ENCODE results near the gene TTLL10.
A peak's percentile ranks its signal among the peaks of the same experiment; 100 is the strongest.
"Not testable (repeated sequence)": the region's sequence is repeated elsewhere in the genome, so short reads cannot be mapped to it uniquely, and the experiment has no call there.

TTLL10 gene

DNA sequence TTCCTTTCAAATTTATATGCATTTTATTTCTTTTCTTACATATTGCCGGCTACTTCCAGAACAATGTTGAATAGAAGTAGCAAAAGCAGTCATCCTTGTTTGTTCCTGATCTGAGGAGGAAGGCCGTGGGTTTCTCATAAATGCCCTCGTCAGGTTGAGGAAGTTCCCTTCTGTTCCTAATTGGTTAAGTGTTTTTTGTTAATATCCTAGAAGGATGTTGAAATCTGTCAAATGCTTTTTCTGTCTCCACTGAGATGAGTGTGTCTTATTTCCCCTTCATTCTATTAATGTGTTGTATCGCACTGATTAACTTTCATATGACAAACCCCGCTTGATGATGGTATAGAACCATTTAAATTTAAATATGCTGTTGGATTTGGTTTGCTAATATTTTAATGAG, 15.4 kb downstream of the TTLL10 start:
- no peak for DNase-seq (ENCODE audit: low read depth in 2 of 2)

DNA sequence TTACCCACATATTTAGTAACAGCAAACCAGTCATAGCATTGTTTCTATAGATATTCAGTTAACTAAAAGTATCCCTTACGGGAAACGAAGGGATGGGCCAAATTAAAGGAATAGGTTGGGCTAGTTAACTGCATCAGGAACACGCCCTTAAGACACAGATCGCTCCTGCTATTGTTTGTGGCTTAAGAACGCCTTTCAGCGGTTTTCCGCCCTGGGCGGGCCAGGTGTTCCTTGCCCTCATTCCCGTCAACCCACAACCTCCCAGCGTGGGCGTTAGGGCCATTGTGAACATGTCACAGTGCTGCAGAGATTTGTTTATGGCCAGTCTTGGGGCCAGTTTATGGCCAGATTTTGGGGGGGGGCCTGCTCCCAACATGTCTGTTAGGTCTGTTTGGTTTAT, 18.1 kb downstream of the TTLL10 start:
- DNase-seq (ENCODE audit: low read depth in 2 of 2): no peak

DNA sequence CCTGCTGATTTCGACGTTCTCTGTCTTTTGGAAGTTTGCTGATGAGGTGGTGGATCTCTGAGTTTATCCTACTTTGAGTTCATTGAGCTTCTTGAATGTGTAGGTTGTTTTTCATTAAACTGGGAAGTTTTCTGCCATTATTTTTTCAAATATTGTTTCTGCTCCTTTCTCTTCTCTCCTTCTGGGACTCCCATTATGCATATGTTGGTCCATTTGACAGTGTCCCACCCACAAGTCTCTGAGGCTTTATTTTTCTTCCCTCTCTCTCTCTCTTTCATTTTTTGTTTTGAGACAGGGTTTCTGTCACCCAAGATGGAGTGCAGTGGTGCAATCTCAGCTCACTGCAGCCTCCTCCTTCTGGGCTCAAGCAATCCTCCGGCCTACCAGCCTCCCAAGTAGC, 21.0 kb downstream of the TTLL10 start:
- DNase-seq (ENCODE audit: low read depth in 2 of 2): no peak

DNA sequence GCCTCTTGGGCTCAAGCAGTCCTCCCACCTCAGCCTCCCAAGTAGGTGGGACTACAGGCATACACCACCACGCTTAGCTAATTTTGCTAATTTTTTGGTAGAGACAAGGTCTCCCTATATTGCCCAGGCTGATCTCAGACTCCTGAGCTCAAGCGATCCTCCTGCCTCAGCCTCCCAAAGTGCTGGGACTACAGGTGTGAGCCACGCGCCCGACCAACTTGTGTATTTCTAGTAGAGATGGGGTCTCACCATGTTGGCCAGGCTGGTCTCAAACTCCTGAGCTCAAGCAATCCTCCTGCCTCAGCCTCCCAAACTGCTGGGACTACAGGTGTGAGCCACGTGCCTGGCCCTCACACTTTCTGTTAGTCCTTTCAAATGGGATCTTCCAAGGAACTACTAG, 22.0 kb downstream of the TTLL10 start:
- DNase-seq (ENCODE audit: low read depth in 2 of 2): not testable (repeated sequence)

DNA sequence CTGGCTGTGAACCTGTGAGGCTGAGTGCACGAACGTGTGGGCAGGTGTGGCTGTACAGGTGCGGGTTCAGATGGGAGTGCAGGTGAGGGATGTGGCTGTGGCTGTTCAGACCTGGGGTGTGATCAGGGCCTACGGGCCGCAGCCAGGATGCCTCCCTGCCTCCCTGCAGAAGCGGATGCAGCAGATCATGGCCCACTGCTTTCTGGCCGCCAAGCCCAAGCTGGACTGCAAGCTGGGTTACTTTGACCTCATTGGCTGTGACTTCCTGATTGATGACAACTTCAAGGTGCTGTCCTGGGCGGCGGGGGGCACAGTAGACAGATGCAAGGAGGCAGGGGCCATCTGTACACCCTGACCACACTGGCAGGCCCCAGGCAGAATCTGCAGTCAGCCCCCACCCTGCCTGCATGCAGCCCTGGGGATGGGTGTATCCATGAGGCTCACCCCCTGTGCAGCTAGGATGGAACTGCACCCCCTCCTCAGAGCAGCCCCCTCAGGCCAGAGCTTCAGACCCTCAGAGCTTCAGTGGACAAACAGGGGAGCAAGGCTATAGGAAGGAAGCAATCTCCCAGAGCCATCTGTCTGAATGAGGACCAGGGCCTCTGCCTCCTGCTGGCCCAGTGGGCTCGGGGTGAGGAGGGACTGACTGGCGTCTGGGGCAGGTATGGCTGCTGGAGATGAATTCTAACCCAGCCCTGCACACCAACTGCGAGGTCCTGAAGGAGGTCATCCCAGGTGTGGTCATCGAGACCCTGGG, 22.9 kb downstream of the TTLL10 start:
- DNase-seq (ENCODE audit: low read depth in 2 of 2): no peak

DNA sequence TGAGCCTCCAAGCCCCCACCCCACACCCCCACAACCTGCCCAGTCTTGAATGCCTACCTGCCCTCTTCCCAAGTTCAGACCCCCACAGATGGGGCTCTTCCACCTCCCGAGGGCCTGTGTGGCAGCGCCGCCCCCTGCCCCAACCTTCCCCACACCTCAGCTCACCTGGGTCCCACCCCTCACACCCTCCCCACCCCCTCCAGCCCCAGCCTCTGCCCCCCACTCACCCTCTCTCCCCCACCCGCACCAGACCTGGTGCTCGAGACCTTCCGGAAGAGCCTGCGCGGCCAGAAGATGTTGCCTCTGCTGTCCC, 23.5 kb downstream of the TTLL10 start:
- DNase-seq (ENCODE audit: low read depth in 2 of 2): no peak

DNA sequence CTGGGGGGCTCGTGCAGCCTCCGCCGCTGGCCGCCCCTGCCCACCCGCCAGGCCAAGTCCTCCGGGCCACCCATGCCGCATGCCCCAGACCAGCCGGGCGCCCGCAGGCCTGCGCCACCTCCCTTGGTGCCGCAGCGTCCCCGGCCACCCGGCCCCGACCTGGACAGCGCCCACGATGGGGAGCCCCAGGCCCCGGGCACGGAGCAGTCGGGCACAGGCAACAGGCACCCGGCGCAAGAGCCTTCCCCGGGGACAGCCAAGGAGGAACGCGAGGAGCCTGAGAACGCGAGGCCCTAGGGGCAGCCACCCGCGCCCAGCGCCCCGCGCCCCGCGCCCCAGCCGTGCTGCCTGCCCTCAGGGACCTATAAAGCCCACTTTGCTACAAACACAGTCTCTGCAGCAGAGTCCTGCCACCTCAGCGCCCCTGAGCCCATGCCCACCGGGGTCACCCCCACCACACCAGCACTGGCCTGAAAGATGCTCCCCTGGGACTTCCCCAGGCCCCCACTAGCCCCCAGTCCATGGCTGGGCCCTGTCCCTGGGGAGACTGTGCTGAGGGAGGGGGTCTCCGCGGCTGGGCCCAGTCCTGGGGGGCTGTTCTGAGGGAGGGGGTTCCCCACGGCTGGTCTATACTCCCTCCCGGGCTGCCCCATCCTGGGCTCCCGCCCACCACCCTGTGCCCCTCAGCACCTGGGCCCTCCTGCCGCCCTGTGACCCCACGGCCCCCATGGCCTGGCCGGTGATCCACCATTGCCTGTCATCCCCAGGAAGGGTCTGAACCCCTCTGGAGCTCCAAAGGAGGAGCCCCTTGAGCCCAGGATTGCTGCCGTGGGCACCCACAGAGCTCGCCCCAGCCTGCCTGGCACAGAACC, 24.1 kb downstream of the TTLL10 start:
- no peak for DNase-seq (ENCODE audit: low read depth in 2 of 2)

DNA sequence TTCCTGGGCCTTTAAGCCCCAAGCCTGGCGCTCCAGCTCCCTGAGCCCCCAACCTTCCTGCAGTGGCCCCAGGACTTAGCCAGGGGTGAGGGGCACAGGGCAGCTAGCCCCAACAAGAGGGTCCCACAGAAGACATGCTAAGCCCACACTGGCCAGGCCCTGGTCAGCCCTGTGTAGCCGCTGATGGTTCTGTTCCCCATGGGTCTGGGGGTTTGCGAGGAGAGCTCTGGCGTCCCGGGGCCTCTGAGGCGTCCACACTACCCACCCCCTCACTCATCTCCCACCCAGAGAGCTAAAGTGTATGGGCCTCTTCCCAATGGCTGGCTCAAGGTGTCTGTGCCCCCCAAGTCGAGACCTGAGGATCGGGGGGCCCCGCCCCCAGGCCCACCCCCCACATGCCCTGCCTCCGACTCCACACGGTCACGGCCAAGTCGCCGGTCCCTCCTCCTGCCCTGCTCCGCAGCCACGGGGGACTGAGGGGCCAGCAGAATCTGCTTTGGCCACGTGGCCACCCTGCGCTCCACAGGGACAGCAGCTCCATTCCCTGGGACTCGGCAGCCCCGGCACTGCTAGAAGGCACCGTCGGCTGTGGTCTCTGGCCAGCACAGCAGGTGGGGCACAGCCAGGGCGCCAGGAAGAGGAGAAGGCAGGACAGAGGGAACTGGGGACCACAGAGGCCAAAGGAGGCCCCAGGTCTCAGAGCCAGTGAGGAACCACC, 24.9 kb downstream of the TTLL10 start:
- no peak for DNase-seq (ENCODE audit: low read depth in 2 of 2)

DNA sequence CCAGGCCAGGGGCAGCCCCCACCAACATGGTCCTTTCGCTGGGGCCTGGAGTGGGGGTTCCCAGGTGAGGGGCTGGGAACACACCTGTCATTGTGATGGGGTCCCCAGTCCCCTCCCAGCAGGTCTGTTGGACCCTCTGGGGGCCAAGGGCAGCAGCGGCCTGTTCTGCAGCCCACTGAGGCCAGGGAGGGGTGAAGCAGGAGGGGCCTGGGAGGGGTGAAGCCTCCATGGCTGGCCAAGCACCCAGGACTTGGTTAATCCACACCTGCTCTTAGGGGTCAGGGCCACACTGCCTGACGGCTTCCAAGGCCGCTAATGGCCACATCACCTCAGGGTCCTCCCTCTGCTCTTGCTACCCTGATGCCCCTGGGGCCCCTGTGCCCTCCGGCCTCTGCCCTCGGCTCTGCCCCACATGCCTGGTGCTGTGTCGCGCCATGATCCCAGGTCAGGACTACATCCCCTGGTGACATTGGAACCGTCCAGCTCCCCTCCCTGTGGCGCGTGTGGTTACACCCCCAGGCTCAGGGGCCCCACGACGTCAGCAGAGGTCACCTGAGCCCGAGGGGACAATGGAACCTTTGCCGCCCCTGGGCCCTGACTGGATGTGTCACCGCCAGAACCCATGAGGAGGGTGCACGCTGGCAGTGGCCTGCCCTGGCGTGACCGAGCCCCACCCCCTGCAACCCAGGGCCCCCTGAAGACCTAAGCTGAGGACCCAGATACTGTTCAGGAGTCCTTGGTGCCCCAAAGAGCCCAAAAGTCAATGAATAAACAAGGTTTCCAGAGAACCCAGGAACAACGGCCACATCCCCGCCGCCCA, 25.7 kb downstream of the TTLL10 start:
- no peak for DNase-seq (ENCODE audit: low read depth in 2 of 2)

DNA sequence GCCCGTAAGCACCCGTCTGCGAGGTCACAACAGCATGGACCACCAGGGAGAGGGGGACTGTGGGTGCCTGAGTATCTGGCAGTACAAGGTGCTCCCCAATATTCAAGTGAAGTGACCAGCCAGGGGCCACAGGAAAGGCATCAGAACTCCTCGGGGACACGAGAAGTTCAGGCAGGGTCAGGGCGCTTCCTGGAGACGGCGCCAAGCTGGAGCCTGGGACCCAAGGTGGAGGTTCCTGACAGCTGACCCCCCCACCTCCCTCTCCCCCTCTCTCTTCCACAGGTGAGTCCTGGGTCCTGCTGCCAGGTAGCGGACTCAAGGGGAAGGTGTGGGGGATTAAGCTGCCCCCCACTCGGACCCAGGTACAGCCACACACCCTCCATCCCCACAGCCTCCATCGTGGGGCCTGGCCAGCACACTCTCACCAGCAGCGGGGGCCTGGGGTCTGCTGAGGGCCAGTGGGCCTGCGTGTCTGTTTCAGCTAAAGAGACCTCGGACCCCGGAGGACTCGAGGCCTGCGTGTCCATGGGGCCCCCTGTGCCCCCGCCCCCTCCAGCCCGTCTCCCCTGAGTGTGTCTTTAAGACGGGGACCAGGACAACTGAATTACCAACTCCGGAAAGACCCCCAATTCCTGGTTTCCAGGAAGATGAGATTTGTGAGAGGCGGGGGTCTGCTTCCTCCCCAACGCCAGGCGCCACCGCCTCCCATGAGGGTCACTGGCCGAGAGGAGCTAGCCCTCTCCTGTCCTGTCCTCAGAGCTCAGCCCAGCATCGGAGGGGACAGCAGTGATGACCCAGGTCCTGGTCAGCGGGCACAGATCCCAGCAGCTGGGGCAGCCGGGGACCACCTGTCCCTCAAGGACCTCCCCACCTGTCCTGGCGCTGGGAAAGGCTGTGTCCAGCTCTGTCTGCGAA, 26.5 kb downstream of the TTLL10 start:
- DNase-seq (ENCODE audit: low read depth in 2 of 2): no peak

DNA sequence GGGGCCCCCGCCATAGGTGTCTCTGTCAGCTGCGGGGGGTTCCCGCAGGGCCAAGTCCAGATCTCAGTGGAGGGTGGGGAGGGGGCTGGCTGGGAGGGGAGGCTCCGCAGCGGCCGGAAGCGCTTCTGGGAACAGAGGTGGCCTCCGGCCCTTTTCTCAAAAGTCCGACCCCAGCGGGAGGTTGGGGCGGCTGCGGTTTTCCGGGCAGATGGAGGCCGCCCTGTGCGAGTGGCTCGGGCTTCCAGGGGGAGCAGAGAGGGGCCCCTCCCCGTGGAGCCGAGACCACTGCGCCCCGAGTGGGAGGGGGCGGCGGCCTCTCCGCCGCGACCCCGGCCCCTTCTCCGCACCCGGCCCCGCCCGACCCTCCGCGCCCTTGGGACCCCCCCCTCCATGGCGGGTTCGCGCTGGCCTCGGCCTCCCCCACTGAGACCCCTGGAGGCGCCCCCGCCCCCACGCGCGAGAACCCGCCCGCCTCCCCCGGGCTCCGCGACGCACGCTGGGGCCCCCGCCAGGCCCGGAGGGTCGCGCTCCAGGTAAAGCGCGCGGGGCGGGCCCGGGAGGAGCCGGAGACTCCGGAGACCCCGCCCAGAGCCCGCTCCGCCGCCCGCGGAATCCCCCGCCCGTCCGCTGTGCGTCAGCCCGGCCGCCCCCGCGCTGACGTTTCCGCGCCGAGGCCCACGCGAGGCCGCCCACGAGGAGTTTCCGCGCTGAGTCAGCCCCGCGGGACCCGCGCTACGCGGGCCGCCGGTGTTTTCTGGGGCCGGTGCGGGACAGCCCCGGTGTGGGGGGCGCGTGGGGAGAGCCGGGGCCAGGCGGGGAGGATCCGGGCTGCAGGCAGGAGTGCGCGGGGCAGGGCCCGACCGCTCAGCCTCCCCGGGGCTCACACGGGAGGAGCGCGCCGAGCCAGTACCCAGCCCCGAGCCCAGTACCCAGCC, 27.5 kb downstream of the TTLL10 start:
- DNase-seq (ENCODE audit: low read depth in 2 of 2): peak; percentile 79 to 81

DNA sequence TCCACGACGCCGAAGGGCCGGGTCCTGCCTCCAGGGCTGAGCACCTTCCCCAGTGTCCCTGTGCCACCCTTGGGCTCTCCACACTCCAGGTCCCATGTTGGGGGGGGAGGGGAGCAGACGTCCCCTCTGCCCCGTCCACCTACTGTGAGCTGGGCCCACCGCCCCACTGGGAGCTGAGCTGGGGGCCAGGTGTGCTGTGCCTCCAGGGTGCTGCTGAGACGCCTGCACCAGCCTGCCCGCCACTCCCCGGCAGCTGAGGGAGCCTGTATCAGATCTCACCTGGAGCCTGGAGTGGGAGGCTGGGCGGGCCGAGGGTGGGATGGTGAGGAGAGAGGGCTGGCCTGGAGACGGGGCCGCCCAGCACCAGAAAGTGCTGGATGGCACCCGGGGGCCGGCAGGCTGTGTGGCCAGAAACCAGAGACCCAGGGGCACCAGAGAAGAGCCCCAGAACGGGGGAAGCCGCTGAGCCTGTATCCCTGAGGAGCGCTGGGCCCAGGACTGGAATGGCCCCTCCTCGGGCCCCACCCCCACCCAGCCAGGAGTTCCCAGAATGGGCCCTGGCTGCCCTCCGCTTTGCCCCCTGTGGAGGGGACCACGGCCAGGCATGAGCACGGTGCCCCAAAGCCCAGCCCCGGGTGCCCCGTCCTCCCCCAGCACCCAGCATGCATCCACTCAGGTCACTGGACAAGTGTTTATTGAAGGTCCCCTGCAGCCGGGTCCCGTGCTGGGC, 29.3 kb downstream of the TTLL10 start:
- DNase-seq (ENCODE audit: low read depth in 2 of 2): no peak

DNA sequence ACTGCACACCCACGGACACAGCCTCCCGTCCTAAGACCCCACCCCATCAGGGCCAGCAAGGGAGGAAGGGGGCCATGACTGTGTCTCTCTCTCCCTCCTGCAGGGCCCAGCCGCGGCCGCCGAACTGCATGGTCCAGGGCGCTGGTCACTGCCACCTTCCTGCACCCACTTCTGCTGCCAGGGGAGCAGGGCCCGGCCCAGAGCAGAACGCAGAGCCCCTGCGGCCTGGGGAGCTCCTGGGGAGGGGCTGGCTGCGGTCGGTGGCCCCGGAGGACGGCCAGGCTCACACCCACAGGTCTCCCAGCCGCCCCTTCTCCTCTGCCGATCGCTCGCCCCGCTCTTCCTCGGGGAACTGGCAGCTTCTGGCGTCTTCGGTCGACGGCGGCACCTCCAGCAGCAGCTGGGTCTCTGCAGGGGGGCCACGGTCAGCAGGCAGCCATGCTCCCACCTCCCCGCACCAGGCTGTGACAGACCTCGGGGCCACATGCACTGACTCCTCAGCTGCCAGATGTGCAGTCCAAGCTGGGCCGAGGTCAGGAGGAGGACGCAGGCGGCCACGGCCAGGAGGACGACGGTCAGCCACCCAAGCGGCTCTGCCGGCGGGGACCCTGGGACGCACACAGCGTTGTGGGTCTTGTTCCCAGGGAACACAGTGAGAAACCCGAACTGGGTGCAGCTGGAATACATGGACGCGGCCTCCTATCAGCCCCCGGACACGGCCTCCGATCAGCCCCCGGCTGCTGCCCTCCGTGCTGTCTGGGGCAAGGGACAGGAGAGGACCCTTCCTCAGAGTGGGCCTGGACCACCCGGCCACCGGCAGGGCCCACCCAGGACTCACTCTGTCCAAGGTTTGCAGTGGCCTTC, 30.1 kb downstream of the TTLL10 start:
- DNase-seq (ENCODE audit: low read depth in 2 of 2): no peak

DNA sequence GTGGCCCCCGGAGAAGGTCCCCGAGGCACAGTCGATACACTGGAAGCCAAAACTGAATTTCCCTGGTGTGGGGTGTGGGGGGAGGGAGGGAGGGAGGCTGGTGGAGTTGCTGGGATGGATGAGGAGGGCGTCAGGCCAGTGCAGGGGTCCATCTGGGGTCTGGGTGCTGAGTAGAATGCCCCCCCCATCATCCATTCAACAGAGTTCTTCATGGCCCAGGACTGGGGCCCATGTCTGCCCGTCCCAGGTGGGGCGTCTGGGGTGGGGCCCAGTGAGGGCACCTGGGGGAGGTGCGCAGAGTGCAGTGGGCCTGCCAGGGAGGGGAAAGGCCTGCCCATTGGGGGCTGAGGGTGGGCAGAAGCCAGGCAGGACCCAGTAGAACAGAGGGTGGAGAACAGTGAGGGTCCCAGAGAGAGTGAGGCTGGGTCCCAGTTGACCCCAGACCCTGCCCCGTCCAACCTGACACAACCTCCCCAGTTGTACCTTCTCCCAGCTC, 30.8 kb downstream of the TTLL10 start:
- DNase-seq (ENCODE audit: low read depth in 2 of 2): no peak

DNA sequence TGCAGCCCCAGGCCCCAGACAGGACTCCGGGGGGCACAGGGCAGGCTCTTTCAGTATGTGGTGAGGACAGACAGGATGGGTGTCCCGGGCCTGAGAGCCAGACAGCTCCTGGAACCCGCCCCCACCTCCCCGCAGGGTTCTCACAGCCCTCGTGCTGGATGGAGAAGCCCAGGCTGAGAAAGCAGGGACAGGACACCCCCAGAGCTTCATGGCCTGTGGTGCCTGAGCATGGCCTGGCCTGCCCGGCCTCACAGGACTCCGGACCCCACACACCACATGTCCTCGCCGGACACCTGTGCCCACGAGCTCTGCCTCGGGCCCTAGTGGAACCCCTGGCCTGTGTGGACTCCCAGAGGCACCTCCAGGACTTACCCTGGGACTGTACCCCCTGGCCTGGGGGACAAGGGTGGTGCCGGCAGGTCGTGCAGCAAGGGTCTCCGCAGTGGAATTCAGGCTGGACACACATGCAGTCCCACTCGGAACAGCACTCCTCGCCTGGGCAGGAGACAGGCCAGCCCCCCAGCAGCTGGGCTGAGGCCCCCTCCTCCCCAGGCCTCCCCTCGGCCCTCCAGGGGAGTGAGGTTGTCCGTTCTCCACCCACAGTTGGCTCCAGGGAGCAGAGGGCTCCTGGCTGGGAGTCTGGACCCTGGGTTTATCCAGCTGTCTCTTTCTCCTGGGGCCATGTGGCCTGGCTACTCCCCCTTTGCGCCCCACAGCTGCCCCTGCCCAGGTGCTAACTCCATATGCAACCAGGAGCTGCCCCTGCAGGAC, 31.5 kb downstream of the TTLL10 start:
- no peak for DNase-seq (ENCODE audit: low read depth in 2 of 2)

DNA sequence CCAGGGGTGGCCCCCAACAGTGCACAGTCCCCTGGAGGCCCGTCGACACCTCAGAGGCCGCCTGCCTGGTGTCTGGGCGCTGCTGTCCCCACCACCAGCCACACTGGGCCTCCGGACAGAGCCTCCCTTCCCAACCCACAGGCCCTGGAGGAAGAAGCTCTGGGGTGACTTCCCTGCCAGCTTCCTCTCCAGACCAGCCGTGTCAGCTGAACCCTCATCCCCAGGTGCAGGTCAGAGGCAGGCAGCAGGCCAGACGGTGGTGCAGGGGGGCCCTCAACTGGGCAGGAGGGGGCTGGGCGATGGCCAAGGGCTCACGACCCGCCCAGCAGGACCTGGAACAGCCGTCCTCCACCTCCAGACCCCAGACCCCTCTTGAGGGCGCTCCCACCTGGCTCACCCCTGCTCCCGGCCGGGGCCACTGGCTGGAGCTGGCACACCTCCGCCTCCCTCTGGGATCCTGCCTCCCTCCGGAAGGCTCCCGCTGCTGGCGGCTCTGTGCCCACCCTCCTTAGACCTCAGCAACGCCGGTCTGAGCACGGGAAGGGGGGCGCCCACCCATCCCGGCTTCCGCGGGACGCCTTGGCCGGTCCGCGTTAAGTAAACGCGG, 32.2 kb downstream of the TTLL10 start:
- DNase-seq (ENCODE audit: low read depth in 2 of 2): no peak

Data from stimulated activated CD4-positive, alpha-beta T cell treated with anti-CD3 and anti-CD28 coated beads, Interleukin-12 subunit alpha, Interleukin-12 subunit beta, amount 100 ng/mL, for 24 hours (primary cell).